ENCODE data around the gene FOLH1.

Gene FOLH1

DNA sequence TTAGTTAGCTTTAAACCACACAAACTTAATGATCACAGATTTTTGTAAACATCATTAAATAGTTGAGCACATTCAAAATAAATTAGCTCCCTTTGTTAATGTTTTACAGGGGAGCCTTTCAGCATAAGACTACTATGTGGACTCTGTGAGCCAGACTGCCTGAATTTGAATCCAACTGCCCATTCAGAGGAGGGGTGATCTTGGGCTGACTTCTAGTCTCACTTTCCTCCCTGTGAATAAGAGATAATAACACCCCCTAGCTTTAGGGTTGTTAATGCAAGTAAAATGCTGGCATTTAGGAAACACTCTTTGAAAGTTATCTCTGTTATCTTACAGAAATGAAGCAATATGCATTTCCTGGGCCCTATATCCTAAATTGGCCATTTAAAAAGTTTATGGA is 23.6 kb downstream of the FOLH1 start:
- TF ChIP-seq CTCF (IDR thresholded peaks at IDR 0.05): peak; percentile 23; the same call in 1 of the 2 replicates

- TF ChIP-seq CTCF (IDR thresholded peaks at IDR 0.05): no peak
Measured at GRCh38 chr11:49151211-49151610, 57.2 kb downstream of the FOLH1 start.

All from LNCAP (cell line).